IPS-NIHi7 (cell line): ENCODE data around the gene TRUB2.
"Not testable (repeated sequence)": the region's sequence is repeated elsewhere in the genome, so short reads cannot be mapped to it uniquely, and the experiment has no call there.

Source experiments
- DNase-seq: peaks from one replicate; pipeline ENCODE4 v3.0.0; 2012; ENCODE audit warnings: mixed read lengths; ENCODE audit errors: extremely low spot score

Gene TRUB2

DNA sequence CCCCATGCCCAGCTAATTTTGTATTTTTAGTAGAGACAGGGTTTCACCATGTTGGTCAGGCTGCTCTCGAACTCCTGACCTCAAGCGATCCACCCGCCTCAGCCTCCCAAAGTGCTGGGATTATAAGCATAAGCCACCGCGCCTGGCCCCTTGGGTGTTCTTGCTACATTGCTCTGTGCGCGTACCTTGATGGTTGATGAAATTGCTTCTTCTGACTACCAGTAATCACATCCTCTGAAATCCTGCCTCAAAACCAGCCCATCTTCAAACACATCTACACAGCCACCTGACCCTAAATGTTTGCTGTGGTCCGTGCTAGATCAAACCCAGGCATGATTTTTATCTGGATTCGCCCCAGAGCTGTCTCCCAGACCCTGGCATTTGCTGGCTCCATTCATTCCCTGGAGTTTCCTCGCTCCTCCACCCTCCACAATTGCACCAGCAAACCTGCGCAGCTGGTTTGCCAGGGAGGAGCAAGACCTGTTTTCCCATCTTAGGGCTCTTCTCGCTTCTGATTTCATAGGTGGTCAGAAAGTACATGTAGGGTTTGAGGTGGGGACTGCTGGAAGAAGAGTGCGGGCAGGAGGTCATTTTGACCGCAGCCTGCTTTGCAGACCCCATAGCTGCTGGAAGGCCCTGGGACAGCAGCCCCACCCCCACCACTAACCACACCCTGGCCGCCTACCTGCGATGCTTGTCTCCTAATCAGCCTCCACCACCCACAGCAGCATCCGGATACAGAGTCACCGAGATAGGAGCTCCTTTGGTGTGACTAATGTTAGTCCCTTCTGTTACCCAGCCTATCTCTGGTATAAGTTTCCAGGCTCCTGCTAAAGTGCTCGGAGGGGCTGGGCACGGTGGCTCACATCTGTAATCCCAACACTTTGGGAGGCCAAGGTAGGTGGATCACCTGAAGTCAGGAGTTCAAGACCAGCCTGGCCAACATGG is 23.4 kb downstream of the TRUB2 start:
- no peak for DNase-seq

DNA sequence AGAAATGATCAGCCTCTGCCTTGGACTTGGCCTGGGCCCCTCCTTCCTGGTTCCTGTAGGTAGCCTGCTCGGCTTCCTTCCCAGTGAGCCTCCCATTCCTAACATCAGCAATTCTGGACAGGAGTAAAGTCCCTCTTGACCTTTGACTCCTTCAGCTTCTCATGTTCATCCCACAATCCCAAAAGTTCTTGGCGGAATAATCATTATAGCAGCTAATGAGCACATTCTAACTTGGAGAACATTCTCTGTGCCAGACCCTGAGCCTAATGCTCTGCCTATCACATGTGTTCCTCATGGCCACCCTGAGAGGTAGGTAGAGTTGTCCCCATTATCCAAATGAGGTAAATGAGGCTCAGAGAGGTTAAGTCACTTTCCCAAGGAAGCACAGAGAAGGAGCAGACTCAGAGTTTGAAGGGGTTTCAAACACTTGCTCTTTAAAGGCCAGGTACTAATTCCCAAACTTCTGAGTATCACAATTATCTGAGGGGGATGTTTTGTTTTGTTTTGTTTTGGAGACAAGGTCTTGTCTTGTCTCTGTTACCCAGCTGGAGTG is 24.9 kb downstream of the TRUB2 start:
- DNase-seq, result no peak

DNA sequence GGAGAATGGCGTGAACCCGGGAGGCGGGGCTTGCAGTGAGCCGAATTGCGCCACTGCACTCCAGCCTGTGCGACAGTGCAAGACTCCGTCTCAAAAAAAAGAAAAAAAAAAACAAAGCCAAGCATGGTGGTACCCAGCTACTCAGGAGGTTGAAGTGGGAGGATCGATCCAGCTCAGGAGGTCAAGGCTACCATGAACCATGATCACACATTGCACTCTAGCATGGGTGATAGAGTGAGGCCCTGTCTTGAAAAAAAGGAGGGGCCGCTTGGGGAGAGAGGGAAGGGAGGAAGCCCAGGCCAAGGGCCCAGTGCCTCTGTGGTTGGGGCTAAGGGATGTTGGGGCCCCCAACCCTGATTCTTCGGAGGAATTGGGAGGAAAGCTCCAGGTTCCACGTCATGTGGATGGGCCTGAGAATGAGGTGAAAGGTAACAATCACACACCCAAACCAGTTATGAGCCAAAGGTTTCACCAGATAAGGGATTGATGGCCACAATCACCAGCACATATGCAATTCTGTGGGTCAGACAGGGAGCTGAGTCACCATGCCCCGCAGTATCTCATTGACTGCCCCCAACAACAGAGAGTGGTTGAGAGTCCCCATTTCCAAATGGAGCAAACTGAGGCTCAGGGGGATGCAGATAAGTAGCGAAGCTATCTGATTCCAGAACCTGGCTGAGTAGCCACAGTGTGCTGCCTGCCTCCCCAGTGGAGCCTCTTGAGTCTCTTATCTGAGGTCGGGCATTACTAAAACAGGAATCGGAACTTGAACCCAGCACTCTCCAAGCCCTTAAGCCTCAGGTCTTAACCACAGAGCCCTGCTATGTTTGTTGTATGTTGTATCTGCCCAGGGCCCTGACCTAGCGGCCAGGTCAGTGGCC is 25.7 kb downstream of the TRUB2 start:
- no peak for DNase-seq

DNA sequence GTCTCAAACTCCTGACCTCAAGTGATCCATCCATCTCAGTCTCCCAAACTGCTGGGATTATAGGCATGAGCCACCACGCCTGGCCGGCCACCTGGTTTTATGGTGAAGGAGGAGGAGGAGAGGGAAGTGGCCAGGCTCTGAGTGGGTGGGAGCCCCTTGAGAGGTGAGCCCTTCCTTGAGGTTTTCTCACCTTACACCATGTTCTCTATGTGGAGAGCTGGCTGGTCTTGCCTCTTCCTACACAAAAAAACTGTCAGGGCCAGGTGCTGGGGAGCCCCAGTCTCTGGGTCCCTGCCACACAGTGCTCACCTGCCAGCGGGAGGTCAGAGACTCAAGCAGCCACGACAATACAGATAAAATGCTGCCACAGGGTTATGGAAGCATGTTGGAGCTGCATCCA is 28.1 kb downstream of the TRUB2 start:
- DNase-seq, result no peak

DNA sequence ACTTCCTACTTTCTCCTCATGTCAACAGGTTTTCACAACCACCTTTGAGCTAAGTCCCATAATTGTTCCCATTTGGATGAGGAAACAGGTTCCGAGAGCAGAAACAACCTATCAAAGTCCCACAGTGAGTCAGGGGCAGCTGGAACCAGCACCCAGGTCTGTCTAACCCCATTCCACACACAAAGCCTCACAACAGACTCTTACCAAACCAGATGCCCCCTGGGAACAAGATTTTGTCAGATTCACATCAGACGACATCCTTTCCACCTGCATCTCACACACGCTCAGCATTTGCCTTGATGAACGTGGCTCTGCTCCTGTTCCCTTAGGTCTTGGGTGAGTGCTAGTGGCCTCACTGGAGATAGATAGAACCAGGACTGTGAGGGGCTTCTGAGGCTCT is 29.2 kb downstream of the TRUB2 start:
- no peak for DNase-seq

DNA sequence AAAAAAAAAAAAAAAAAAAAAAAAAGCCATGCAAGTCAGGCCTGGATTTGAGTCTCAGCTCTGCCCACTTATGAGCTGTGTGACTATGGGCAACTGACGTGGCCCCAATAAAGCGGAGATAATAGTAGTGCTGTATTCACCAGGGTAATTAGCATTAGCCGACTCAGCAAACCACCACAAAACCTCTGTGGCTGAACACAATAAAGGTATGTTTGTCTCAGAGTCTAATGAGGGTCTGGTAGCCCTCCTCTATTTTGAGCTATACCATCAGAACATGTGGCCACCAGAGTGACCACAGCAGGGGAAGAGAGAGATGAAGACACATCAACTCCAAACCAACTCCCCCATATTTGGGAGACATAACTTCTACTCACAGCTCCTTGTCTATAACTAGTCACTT is 30.2 kb downstream of the TRUB2 start:
- no peak for DNase-seq

DNA sequence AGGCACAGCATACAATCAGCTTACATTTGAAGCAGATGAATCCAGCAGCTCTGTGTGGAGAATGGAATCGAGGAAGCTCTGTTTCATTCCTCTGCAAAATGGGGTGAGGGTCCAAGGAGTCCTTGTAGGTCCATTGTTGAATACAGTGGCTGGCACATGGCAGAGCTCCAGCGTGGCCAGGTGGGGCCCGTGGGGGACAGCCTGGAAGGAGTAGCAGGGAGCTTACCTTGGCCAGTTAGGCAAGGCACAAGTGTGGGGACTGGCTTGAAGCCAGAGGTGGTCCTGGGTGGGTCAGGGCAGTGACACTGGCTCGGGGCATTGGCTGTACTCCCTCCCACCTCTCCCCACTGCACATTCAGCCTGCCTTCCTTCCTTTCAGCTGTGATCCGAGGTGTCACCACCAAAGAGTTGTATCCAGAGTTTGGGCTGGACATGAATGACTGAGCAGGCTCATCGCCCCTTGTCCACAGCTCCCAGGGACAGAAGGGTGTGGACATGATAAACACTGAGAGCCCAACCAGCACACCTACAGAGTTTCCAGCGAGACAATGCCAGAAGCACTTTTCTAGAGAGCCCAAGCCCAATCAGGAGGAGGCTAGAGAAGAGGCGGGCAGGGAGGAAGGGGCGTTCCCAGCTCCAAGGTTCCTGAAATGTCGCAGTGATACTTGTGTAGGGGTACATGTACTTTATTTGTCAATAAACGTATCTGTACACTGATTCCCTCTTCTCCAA is 33.8 kb downstream of the TRUB2 start:
- no peak for DNase-seq

DNA sequence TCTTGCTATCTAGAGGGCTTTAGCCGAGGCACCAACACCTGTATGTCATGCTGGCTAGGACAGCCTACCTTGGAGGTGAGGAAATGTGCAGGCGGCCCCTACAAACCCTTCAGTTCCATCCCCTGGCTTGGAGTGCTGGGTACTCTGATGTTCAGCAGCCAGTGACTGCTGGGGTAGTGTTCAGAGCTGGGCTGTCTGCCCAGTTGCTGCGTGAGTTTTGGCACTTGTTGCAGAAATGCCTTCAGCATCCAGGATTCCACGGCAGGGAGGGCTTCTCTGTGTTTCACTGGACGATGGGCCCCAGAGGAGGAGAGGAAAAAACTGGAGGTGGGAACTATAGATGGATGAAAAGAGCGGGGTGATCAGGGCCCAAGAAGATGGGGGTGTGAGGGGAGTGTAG is 35.8 kb downstream of the TRUB2 start:
- no peak for DNase-seq

DNA sequence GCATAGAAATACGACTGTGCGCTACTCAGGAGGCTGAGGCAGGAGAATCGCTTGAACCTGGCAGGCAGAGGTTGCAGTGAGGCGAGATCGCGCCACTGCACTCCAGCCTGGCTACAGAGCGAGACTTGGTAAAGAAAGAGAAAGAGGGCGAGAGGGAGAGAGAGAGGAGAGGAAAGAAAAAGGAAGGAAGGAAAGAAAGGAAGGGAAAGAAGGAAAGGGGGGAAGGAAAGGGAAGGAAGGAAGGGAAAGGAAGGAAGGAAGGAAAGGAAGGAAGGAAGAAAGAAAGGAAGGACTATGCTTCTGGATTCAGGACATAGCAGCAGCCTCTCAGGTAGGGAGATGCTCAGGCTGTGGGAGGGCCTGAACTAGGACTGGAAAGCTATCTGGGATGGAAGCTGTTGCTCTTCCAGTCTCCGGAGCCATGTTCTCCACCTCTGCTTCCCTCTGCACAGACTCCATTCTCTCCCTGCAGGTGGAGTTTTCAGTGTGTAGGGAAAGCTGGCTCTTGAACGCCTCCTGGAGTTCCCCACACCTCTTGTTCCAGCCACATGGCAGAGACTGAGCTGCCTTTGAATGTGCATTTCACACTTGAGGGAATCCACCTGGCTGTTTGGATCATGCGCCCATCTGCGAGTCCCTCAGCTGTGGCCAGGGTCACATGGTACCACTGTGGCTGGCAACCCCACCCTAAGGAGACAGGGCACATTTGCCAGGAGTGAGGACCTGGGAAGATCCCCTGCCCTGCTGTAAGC is 37.0 kb downstream of the TRUB2 start:
- no peak for DNase-seq

DNA sequence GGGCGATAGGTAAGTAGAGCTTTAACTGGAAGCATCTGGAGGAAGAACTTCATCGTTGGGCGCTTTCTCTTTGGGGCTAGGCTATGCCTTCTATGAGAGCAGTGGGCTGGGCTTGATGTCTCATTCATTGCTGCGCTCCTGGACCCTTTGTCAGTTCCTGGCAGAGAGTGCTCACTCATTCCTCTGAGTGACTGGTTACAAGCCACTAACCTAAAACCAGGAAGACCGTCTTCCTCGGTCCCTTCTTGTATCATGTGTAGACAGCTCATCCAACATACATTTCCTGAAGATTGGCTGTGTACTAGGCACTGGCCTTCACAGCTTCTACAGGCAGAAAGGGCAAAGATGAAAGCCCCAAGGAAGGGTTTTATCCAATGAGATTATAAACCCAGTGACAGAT is 39.7 kb downstream of the TRUB2 start:
- DNase-seq, result no peak

DNA sequence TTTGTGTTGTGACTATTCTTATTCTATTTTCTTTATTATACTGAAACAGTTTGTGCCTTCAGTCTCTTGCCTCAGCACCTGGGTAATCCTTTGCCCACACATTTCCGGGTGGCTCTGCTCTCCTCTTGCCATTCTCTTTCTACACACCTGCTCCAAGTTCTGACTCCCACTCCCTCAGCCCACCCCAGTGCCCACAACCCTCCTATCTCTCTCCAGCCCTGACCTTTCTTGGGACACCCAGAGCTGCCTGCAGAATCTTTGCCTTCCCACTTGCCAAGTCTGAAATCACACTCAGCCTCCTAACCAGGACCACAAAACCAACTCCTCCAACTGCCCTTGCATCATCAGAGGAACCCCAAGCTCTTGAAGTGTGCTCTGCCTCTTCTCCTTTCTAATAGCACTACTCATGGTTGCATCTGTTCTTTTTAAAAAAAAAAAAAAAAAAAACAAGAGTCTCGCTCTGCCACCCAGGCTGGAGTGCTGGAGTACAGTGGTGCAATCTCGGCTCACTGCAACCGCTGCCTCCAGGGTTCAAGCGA is 42.1 kb downstream of the TRUB2 start:
- DNase-seq, result no peak

DNA sequence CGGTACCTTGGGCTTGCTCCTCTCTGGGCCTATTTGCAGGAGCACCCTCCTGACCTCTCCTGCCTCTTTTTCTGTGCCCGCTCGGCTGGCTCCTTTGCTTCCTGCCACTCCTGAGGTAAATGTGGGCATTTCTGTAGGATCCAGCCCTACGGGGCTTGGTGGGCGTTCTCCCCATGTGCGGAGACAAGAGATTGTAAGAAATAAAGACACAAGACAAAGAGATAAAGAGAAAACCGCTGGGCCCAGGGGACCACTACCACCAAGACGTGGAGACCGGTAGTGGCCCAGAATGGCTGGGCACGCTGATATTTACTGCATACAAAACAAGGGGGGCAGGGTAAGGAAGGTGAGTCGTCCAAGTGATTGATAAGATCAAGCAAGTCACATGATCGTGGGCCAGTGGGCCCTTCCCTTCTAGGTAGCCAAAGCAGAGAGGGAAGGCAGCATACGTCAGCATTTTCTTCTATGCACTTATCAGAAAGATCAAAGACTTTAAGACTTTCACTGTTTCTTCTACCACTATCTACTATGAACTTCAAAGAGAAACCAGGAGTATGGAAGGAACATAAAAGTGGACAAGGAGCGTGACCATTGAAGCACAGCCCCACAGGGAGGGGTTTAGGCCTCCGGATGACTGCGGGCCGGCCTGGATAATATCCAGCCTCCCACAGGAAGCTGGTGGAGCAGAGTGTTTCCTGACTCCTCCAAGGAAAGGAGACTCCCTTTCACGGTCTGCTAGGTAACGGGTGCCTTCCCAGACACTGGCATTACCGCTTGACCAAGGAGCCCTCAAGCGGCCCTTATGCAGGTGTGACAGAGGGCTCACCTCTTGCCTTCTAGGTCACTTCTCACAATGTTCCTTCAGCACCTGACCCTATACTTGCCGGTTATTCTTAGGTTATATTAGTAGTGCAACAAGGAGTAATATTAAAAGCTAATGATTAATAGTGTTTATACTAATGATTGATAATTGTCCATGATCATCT is 42.9 kb downstream of the TRUB2 start:
- DNase-seq, result not testable (repeated sequence)

DNA sequence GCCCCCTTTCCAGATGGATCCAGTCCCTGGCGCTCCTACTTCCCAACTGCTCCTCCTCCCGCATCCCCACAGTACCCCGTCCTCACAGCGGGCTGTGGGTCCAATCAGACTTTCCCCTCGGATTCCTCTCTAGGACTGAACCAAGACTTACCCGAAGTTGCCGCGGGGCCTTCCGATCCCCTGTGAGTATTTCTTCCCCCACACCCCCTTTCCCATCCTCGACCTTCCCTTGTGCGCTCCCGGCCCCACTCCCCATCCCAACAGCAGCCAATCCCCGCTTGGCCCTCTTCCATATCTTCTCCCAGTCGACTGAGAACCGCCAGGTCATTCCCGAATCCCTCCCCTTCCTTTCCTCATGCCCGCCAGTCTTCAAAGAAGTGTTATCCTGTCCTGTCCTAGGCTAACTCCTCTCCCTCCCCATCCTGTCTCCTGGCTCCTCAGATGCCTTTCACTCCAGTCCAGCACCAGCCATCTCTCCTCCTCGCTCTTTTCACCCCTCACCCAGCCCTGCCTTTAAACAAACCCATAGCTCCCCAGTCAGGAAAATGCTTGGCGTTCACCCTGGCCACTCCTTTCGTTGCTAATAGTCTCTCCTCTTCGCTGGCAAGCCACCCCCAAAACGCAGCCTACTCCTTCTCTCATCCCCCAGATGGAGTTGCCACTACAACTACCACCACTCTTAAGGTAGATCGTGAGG is 45.5 kb downstream of the TRUB2 start:
- peak; percentile 63 for DNase-seq

DNA sequence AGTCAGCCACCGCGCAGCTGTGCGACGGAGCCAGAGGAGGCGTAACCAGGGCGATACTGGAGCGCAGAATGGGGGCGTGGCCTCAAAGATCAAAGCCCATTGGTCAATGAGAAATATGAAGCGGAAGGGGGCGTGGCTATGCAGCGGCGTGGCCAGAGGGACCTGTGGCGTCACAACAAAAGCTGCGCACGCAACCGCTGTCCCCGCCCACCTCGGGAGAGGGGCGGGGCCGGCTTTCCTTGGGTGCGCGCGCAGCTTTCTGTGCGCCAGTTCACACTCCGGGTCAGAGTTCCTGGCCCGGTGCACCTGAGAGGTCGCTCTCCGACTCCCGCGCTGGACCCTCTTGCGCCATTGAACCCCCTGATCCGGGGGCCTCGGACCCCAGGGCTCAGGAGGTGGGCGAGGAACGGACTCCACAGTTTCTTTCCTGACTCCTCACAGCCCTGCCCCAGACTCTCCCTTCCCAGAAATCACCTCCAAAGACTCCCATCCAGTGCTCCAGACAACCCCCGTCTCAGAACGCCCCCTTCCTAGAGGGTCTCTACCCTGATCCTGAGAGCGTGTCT is 46.2 kb downstream of the TRUB2 start, which contains the start of gene SWI5:
Gene SWI5 (plus strand): TSS at position 269 of the 566 bp plus-strand sequence.
- DNase-seq, result peak; percentile 99

DNA sequence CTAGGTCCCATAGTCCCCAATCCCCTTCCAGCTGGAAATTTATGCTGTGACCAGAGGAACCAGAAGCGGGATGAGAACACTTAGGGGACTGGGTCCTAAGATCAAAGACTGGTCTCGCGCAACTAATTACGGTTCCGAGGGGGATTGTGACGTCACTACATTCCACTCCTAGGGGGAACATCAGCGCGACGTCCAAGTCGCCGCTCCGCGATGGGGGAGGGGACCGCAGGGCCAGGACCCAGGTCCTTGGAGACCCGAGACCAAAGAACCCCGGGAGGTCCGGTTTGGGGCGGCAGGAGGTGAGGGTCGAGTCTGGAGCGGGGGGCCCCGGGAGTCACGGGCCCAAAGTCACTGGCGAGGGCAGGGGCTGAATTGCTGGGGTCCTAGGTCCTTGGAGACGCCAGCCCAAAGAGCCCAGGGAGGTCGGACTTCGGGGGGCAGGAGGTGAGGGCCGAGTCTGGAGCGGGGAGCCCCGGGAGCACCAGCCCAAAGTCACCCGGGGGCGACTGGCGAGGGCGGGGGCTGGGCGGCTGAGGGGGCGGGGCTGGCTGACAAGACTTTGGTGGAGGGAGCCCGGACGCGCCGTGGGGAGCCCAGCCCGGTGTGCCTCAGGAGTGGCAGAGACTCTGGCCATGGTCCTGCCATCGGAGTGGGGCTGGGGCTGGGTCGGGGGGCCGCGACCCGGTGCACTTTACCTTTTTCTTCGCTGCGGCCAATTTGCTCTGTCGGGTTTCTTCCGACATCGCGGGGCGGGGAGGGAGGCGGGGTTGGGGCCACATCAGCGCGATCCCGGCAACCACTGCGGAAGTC is 46.8 kb downstream of the TRUB2 start, which contains the start of gene GOLGA2:
Gene GOLGA2 (minus strand): TSS at position 810 of the 810 bp plus-strand sequence. CDS start 31 bp downstream, at position 779.
- peak; percentile 76 for DNase-seq

DNA sequence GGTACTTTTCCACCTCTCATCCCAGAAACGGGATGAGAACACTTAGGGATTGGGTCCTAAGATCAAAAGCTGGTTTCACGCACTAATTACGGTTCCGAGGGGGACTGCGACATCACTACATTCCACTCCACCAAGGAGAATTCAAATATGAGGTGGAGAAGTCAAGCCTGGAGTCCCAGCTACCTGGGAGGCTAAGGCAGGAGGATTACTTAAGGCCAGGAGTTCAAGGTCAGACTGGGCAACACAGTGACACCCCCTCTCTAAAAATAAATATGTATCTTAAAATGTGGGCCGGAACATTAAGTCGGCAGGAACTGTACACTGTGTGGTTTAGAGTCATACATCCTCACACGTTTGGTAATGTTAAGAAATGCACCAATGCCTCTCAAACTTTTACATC is 48.0 kb downstream of the TRUB2 start:
- no peak for DNase-seq

DNA sequence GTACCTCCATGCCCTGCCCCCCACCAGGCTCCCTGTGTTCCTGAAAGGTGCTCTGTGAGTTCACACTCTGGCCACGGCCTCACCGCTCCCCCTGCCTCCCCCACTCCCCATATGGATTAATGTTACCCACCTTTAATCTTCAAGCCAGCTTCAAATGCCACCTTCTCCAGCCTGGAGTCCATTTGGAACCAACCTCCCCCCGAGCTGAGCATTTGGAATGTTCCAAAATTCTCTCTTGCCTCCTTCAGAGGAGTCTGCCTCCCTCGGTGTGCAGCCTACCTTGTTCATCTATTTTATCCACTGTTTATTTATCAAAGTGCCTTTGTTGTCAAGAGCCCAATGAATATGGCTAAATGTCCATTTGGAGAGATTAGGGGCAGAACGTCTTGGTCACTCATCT is 50.7 kb downstream of the TRUB2 start:
- DNase-seq, result no peak
